Kidney (tissue), 14 donors: ENCODE data around the gene ARFGAP3. TPM values are rescaled to one million over a fixed set of nuclear protein-coding genes. Genes with fewer than 3 reads are reported as not detected.

Experiments
- DNase-seq, 5 donors: peaks; one replicate each; pipeline ENCODE4 v3.0.0-alpha.2; 2013 to 2020
- FAIRE-seq: peaks from 2 replicates; lab custom pipeline; 2012; peaks lifted over from hg19 to GRCh38; lab: Jason Lieb, UNC
- H3K27ac ChIP-seq, 2 donors: one replicate each; pipeline ENCODE4 v1.7.0; 2013; ENCODE audit warnings: low read depth in 2 of 2, low read length in 2 of 2, inconsistent platforms in 1 of 2
- H3K27me3 ChIP-seq: one replicate; pipeline ENCODE4 v1.7.1; 2013; ENCODE audit warnings: low read length, inconsistent platforms; ENCODE audit not compliant: control insufficient read depth, insufficient read depth
- H3K36me3 ChIP-seq, 3 donors: one replicate each; pipeline versions ENCODE4 v1.7.0 to v1.7.1; 2013; ENCODE audit warnings: low read length in 3 of 3, control low read depth in 1 of 3, inconsistent platforms in 1 of 3; ENCODE audit not compliant: insufficient read depth in 3 of 3, control insufficient read depth in 2 of 3
- H3K4me1 ChIP-seq, 3 donors: one replicate each; pipeline versions ENCODE4 v1.7.0 to v1.7.1; 2013; ENCODE audit warnings: low read length in 3 of 3, inconsistent platforms in 1 of 3, low read depth in 1 of 3; ENCODE audit not compliant: control insufficient read depth in 2 of 3, insufficient read depth in 2 of 3
- H3K4me3 ChIP-seq, 3 donors: one replicate each; pipeline versions ENCODE4 v1.7.0 to v1.8.1; 2013; ENCODE audit warnings: low read length in 3 of 3, control low read depth in 1 of 3, inconsistent platforms in 1 of 3
- H3K9ac ChIP-seq, 3 donors: one replicate each; pipeline versions ENCODE4 v1.7.0 to v1.7.1; 2013; ENCODE audit warnings: low read length in 3 of 3, control low read depth in 1 of 3, inconsistent platforms in 1 of 3
- H3K9me3 ChIP-seq, 3 donors: one replicate each; pipeline versions ENCODE4 v1.7.0 to v1.7.1; 2013; ENCODE audit warnings: low read length in 3 of 3, control low read depth in 1 of 3, inconsistent platforms in 1 of 3; ENCODE audit not compliant: control insufficient read depth in 2 of 3, insufficient read depth in 1 of 3
- intact Hi-C: fragments of 100-400 bp; cut with DNase I; formaldehyde crosslinking; loops from one replicate; pipeline ENCODE4 v1.11.1; 2022
- polyA plus RNA-seq: library from polyadenylated mRNA; stranded (reverse); fragments of 350-450 nt; fragmentation: Illumina TruSeq; extraction: RNeasy Lipid Tissue Mini Kit (QIAGEN cat#74804); gene quantifications from one replicate; pipeline ENCODE4 v1.2.3, GENCODE V29; 2014; ENCODE audit warnings: low read depth, low replicate concordance; ENCODE audit not compliant: insufficient read depth
- total RNA-seq: library from RNA; stranded (reverse); fragmentation: NEBNext Ultra II Directional; extraction: Animal tissue kit (Norgen Biotek cat#: 25700); gene quantifications from one replicate; pipeline ENCODE4 v1.2.1, GENCODE V29; 2021
- TF ChIP-seq, protein P1 (sequence below): IDR thresholded peaks from 3 replicates; pipeline ENCODE4 v1.5.1; 2012; ENCODE audit warnings: mild to moderate bottlenecking, moderate library complexity, borderline replicate concordance; ENCODE audit not compliant: insufficient read depth; ENCODE audit errors: extremely low read depth
- donor health status: control.
- donor health status: control.
- donor health status: control.
- donor health status: control.
- donor health status: control.
- donor health status: DM: yes; HTN: yes; CAD: no.
- donor health status: Normal renal cell carcinoma (clear cell type).

The ARFGAP3 gene
- total and polyA plus RNA-seq, 2 donors from 2014 or later, result 29.9 to 97.3 TPM

- peak overlapping the region in 1 of 3 donors; percentile 7 for H3K9ac ChIP-seq
- no peak for FAIRE-seq
- no peaks in the 10 kb centered on the region for H3K9me3 ChIP-seq
- TF ChIP-seq, protein P1, sequence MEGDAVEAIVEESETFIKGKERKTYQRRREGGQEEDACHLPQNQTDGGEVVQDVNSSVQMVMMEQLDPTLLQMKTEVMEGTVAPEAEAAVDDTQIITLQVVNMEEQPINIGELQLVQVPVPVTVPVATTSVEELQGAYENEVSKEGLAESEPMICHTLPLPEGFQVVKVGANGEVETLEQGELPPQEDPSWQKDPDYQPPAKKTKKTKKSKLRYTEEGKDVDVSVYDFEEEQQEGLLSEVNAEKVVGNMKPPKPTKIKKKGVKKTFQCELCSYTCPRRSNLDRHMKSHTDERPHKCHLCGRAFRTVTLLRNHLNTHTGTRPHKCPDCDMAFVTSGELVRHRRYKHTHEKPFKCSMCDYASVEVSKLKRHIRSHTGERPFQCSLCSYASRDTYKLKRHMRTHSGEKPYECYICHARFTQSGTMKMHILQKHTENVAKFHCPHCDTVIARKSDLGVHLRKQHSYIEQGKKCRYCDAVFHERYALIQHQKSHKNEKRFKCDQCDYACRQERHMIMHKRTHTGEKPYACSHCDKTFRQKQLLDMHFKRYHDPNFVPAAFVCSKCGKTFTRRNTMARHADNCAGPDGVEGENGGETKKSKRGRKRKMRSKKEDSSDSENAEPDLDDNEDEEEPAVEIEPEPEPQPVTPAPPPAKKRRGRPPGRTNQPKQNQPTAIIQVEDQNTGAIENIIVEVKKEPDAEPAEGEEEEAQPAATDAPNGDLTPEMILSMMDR, result no peak
- H3K27me3 ChIP-seq, result no peaks in the 10 kb centered on the region
- peaks cover 0 to 62% (median 33%) of the 10 kb centered on the region in 3 donors for H3K36me3 ChIP-seq
- no peak for DNase-seq
- H3K4me3 ChIP-seq, result no peak overlapping the region
- no peak overlapping the region for H3K27ac ChIP-seq
- H3K4me1 ChIP-seq, result peaks cover 0 to 8% (median 8%) of the 10 kb centered on the region in 3 donors
- intact Hi-C loops, result no loop called here
Measured at GRCh38 chr22:42879371-42880021, 22.4 kb upstream of the ARFGAP3 start.

- Histone ChIP-seq H3K4me1 (peaks cover 0 to 8% (median 8%) of the 10 kb centered on the region in 3 donors), H3K4me3 (no peak overlapping the region), H3K36me3 (peaks cover 0 to 60% (median 33%) of the 10 kb centered on the region in 3 donors), H3K9me3 (no peaks in the 10 kb centered on the region), H3K9ac (no peak overlapping the region), H3K27ac (no peak overlapping the region), H3K27me3 (no peaks in the 10 kb centered on the region)
- intact Hi-C loops, result no loop called here
- no peak for FAIRE-seq
- TF ChIP-seq, protein P1, result no peak
- no peak for DNase-seq
Measured at GRCh38 chr22:42878561-42879305, 21.7 kb upstream of the ARFGAP3 start.

- Histone ChIP-seq H3K9me3 (no peaks in the 10 kb centered on the region), H3K4me3 (no peak overlapping the region), H3K36me3 (peaks cover 0 to 58% (median 31%) of the 10 kb centered on the region in 3 donors), H3K27ac (no peak overlapping the region), H3K9ac (no peak overlapping the region), H3K4me1 (peaks cover 0 to 5% (median 3%) of the 10 kb centered on the region in 3 donors), H3K27me3 (no peaks in the 10 kb centered on the region)
- intact Hi-C loops, result no loop called here
- TF ChIP-seq, protein P1, result no peak
- DNase-seq, result no peak
- FAIRE-seq, result no peak
Measured at GRCh38 chr22:42877597-42878340, 20.7 kb upstream of the ARFGAP3 start.
